HUES6 (cell line): ENCODE data around the gene REEP1.
"Not testable (repeated sequence)": the region's sequence is repeated elsewhere in the genome, so short reads cannot be mapped to it uniquely, and the experiment has no call there.

Source experiments
- H3K27ac ChIP-seq: 2 replicates; pipeline ENCODE4 v1.7.0; 2013; ENCODE audit warnings: low read depth, mild to moderate bottlenecking, low read length, inconsistent platforms
- H3K27me3 ChIP-seq: 2 replicates; pipeline ENCODE4 v1.6.1; 2013; ENCODE audit warnings: low read length; ENCODE audit not compliant: control insufficient read depth, insufficient read depth
- H3K36me3 ChIP-seq: 2 replicates; pipeline ENCODE4 v1.6.1; 2013; ENCODE audit warnings: low read length; ENCODE audit not compliant: control insufficient read depth, insufficient read depth
- H3K4me1 ChIP-seq: 2 replicates; pipeline ENCODE4 v1.6.1; 2013; ENCODE audit warnings: low read length; ENCODE audit not compliant: control insufficient read depth, insufficient read depth
- H3K4me3 ChIP-seq: 2 replicates; pipeline ENCODE4 v1.5.1; 2013; ENCODE audit warnings: low read depth, low read length
- H3K9ac ChIP-seq: one replicate; pipeline ENCODE4 v1.6.1; 2013; ENCODE audit warnings: mild to moderate bottlenecking, low read length
- H3K9me3 ChIP-seq: 2 replicates; pipeline ENCODE4 v1.6.1; 2013; ENCODE audit warnings: low read depth, low read length; ENCODE audit not compliant: control insufficient read depth, insufficient read depth

The REEP1 gene

GRCh38 chr2:86211033-86211795, 126.2 kb downstream of the REEP1 start:
- H3K27ac ChIP-seq: no peak overlapping the region
- peaks cover 71% of the 10 kb centered on the region for H3K36me3 ChIP-seq
- H3K4me3 ChIP-seq: no peak overlapping the region
- no peaks in the 10 kb centered on the region for H3K9me3 ChIP-seq
- no peaks in the 10 kb centered on the region for H3K4me1 ChIP-seq
- H3K27me3 ChIP-seq: no peaks in the 10 kb centered on the region
- H3K9ac ChIP-seq: no peak overlapping the region

DNA sequence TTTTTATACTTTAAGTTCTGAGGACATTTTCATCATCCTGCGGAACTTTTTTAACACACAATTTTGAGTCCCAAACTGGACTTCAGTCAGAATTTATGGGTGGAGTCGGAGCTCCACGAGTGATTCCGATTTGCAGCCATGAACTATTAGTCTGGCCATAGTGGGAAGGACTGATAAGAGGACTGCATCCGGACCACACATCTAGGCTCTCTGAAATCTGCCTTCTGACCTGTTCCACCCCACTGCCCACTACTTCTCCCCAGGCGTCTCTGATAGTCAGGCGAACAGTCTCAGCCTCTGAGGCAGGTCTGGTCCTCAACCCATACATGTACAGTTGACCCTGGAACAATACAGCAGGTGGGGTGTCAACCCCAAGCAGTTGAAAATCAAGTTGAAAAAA, 133.0 kb downstream of the REEP1 start:
- Histone ChIP-seq H3K4me1 (peaks cover 12% of the 10 kb centered on the region), H3K9me3 (no peaks in the 10 kb centered on the region), H3K36me3 (peaks cover 37% of the 10 kb centered on the region), H3K27ac (no peak overlapping the region), H3K27me3 (no peaks in the 10 kb centered on the region), H3K9ac (no peak overlapping the region), H3K4me3 (no peak overlapping the region)

DNA sequence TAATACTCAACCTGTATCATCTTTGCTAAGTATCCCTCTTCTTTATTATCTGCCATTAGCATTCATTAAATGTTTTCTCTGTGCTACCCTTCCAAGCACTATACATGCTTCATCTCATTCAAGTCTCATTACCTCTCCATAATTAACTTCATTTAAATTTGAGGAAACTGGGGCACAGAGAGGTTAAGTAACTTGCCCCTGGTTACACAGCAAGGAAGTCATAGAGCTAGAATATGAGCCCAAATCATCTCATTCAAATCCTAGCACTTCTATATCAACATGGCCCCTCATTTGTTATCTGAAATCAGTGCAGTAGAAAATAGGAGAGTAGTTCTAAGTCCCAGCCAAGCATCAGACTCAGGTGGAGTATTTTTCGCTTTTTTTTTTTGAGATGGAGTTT, 133.8 kb downstream of the REEP1 start:
- Histone ChIP-seq H3K36me3 (peaks cover 30% of the 10 kb centered on the region), H3K27ac (no peak overlapping the region), H3K4me1 (peaks cover 12% of the 10 kb centered on the region), H3K4me3 (no peak overlapping the region), H3K27me3 (no peaks in the 10 kb centered on the region), H3K9ac (no peak overlapping the region), H3K9me3 (no peaks in the 10 kb centered on the region)

DNA sequence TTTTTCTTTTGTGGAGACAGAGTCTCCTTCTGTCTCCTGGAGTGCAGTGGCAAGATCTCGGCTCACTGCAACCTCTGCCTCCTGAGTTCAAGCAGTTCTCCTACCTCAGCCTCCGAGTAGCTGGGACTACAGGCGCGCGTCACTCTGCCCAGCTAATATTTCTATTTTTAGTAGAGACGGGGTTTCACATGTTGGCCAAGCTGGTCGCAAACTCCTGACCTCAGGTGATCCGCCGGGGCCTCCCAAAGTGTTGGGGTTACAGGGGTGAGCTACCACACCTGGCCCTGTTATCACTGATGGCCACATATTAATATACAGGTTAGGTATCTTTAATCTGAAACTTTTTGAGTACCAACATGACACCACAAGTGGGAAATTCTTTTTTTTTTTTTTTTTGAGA, 134.7 kb downstream of the REEP1 start:
- Histone ChIP-seq H3K27me3 (no peaks in the 10 kb centered on the region), H3K4me1 (peaks cover 12% of the 10 kb centered on the region), H3K36me3 (peaks cover 21% of the 10 kb centered on the region), H3K9me3 (no peaks in the 10 kb centered on the region), H3K4me3 (no peak overlapping the region), H3K27ac (no peak overlapping the region), H3K9ac (no peak overlapping the region)

DNA sequence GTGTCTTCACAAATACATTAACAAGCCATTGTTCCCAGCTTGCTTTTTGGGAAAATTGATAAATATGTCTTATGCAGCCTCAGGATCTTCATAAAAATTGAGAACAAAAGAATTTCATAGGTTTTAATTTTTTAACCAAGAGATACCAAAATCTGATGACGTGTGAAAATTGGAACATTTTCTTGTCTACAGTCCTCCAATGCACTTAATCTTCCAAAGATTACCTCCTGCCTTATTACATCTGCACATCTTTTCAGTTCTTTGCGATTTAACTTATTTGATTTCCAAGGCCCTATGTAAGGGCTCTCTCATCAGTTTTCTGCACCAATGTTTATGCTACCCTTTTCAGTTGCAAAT, 135.1 kb downstream of the REEP1 start:
- Histone ChIP-seq H3K27me3 (no peaks in the 10 kb centered on the region), H3K4me1 (peaks cover 12% of the 10 kb centered on the region), H3K9me3 (no peaks in the 10 kb centered on the region), H3K9ac (no peak overlapping the region), H3K4me3 (peak overlapping the region; percentile 4; the same call in 1 of the 2 replicates), H3K36me3 (peaks cover 17% of the 10 kb centered on the region), H3K27ac (no peak overlapping the region)

DNA sequence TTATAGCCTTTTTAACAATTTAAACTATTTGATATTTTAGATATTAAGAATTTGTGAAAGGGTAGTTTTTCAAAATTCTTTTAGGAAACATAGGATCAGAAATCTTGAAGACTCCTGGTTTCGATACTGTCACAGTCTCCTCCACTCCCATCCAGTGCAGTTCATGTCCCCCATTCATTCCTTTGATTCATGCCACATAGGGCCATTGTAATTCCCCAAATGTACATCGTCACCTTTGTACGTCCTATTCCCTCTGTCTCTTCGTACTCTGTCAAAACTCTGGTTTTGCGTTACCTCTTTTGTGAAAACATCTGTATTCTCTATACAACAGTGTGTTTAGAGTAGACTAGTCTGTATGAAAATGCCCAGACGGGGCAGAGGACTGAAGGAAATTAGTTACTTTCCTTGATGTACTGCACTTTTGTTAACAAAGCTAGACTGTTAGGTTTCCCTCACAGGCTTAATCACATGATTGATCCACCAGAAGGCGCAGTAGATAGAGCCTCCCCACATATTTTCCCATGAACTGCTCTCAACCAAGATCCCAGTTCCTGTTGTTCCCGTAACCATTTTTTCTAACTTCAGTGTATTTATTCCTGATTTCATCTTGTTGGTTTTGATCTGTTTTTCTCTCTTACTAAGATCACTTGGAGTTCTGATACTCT, 135.6 kb downstream of the REEP1 start:
- no peak overlapping the region for H3K9ac ChIP-seq
- no peak overlapping the region for H3K27ac ChIP-seq
- peak overlapping the region; percentile 4 for H3K4me3 ChIP-seq
- H3K9me3 ChIP-seq: no peaks in the 10 kb centered on the region
- no peaks in the 10 kb centered on the region for H3K27me3 ChIP-seq
- H3K4me1 ChIP-seq: peaks cover 12% of the 10 kb centered on the region
- H3K36me3 ChIP-seq: peaks cover 12% of the 10 kb centered on the region

DNA sequence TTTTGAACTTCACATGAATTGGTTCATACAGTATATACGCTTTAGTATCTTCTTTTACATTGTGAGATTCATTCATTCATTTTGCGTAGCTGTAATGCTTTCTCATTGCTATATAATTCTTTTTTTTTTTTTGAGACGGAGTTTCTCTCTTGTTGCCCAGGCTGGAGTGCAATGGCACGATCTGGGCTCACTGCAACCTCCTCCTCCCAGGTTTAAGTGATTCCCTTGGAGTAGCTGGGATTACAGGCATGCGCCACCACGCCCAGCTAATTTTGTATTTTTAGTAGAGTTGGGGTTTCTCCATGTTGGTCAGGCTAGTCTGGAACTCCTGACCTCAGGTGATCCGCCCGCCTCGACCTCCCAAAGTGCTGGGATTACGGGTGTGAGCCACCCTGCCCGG, 136.9 kb downstream of the REEP1 start:
- peak overlapping the region; percentile 75 for H3K4me3 ChIP-seq

DNA sequence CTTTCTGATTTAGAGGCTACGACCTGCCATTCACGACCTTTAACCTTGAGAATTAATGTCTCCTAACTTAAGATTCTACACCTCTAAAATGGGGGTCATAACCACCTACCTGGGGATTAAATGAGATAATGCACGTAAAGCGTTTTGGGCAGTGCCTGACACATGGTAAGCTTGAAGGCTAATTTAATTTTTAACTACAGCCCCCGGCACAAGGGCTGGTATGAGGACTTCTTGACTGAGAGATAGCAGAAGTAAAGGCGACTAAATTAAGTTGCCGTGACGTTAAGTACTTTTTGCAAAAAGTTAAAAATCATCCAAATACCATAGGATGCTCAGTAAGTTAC, 137.6 kb downstream of the REEP1 start:
- Histone ChIP-seq H3K4me1 (peaks cover 12% of the 10 kb centered on the region), H3K4me3 (peak overlapping the region; percentile 75), H3K27ac (peak overlapping the region; percentile 1; the same call in 1 of the 2 replicates), H3K36me3 (no peaks in the 10 kb centered on the region), H3K27me3 (no peaks in the 10 kb centered on the region), H3K9me3 (no peaks in the 10 kb centered on the region), H3K9ac (peak overlapping the region; percentile 76)

More for the DNA sequence above, 136.9 kb downstream of the REEP1 start:
- H3K9ac ChIP-seq, H3K9me3 ChIP-seq, H3K27me3 ChIP-seq, H3K36me3 ChIP-seq, H3K27ac ChIP-seq: not testable (repeated sequence)
- H3K4me1 ChIP-seq: peaks cover 12% of the 10 kb centered on the region

DNA sequence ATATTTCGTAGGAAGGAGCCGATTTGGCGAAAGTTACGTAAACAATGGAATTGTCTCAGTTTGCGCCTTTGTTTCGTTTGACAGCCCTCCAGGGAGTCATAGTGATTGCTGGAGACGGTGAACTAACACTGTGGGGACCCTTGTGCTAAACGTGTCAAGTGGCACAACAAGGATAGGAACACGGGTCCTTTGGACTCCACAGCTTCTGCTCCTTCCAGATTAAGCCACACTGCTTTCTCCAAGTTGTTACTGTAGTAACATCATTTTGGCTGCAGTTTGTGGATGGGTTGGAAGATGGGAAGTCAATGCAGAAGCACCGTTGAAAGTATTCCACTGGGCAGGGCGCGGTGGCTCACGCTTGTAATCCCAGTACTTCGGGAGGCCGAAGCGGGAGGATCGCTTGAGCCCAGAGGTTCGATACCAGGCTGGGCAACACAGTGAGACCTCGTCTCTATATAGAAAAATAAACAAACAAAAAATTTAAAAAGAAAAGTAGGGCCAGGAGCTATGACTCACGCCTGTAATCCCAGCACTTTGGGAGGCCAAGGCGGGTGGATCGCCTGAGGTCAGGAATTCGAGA, 141.5 kb downstream of the REEP1 start:
- peaks cover 5% of the 10 kb centered on the region; the same call in 1 of the 2 replicates for H3K4me1 ChIP-seq
- 0 out of 2 replicates have a peak overlapping the region, but pooled peaks have one; percentile 8 for H3K27ac ChIP-seq
- no peaks in the 10 kb centered on the region for H3K27me3 ChIP-seq
- H3K4me3 ChIP-seq: peak overlapping the region; percentile 96
- H3K9me3 ChIP-seq: no peaks in the 10 kb centered on the region
- H3K36me3 ChIP-seq: no peaks in the 10 kb centered on the region
- peak overlapping the region; percentile 99 for H3K9ac ChIP-seq

DNA sequence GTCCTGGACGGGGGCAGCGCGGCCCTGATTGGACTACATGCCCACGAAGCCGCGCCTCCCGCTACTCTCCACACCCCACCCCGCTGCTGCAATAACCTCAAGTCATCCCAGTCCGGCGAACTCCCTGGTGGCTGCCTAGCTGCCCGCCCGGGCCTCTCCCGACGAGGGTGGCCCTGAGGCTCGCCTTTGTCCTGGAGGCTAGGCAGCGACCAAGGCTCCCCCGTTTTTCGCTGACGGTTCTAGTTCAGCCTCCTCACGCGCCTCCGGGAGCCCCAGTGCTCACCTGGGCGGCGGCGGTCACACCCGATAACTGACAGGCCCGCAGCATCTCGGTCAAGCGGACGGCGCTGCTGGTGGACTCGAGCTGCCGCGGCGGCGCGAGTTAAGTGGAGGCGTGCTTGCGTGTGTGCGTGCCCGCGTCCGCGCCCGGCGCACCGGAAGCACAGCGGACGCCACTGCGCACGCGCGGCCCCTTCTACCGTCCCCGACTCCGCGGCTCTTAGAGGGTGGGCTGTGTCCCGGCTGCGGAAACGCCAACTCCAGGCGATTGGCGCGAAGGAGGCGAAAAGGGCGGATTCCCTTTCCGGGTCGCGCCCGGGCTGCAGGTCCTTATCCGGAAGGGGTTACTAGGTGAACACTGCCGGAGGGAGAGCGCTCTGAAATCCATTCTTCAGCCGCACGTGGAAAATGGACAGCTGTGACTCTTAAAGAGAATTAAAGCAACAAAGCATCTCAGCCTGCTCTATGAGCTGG, 142.2 kb downstream of the REEP1 start, which contains the start of gene IMMT:
TSS of gene IMMT (minus strand) at position 408 of the 753 bp plus-strand sequence. CDS start at position 328, 80 bp downstream.
- no peaks in the 10 kb centered on the region for H3K9me3 ChIP-seq
- H3K9ac ChIP-seq: peak within 1 kb of the TSS; percentile 99
- H3K4me1 ChIP-seq: peaks cover 5% of the 10 kb centered on the region; the same call in 1 of the 2 replicates
- peak within 1 kb of the TSS; percentile 97 for H3K27ac ChIP-seq
- H3K36me3 ChIP-seq: no peaks in the 10 kb centered on the region
- H3K4me3 ChIP-seq: peak within 1 kb of the TSS; percentile 96
- no peaks in the 10 kb centered on the region for H3K27me3 ChIP-seq
